Measurements from ENCODE around the gene RAP2A.

GRCh38 chr13:97403893-97404750, 29.8 kb upstream of the RAP2A start:
- TF ChIP-seq CTCF (conservative IDR thresholded peaks at IDR 0.05; ENCODE audit: low read depth, low read length): no peak
- TF ChIP-seq EZH2 (IDR thresholded peaks at IDR 0.05; ENCODE audit: borderline replicate concordance, low read depth, low read length, poor library complexity, severe bottlenecking): no peak
